Osteoblast (primary cell): ENCODE data around the gene GFPT2. TPM values are rescaled to one million over a fixed set of nuclear protein-coding genes. Genes with fewer than 3 reads are reported as not detected.

Experiments used
- DNase-seq: peaks from one replicate; pipeline ENCODE4 v3.0.0; 2011; ENCODE audit warnings: low spot score, mixed read lengths; ENCODE audit not compliant: insufficient read length; ENCODE audit errors: missing footprints
- H2AFZ ChIP-seq: 2 replicates; pipeline ENCODE4 v1.6.0; 2011; ENCODE audit warnings: mild to moderate bottlenecking, low read length
- H3K27ac ChIP-seq: 2 replicates; pipeline ENCODE4 v1.5.1; 2011; ENCODE audit warnings: mild to moderate bottlenecking, low read depth, low read length, moderate library complexity
- H3K27me3 ChIP-seq: 2 replicates; pipeline ENCODE4 v1.6.0; 2012; ENCODE audit warnings: mild to moderate bottlenecking, control low read depth, inconsistent platforms, low read length, moderate library complexity; ENCODE audit not compliant: insufficient read depth
- H3K36me3 ChIP-seq: 2 replicates; pipeline ENCODE4 v1.5.1; 2011; ENCODE audit warnings: mild to moderate bottlenecking, low read length, control low read depth, moderate library complexity; ENCODE audit not compliant: insufficient read depth
- H3K4me1 ChIP-seq: 2 replicates; pipeline ENCODE4 v1.5.1; 2011; ENCODE audit warnings: mild to moderate bottlenecking, low read length, control low read depth, moderate library complexity; ENCODE audit not compliant: insufficient read depth
- H3K4me2 ChIP-seq: 2 replicates; pipeline ENCODE4 v1.6.0; 2011; ENCODE audit warnings: mild to moderate bottlenecking, low read length; ENCODE audit not compliant: insufficient read depth
- H3K4me3 ChIP-seq: fragments of 200-600 bp; sonication (generic); 3 replicates; pipeline ENCODE4 v1.5.1; 2012; ENCODE audit warnings: mild to moderate bottlenecking, low read length, inconsistent platforms; ENCODE audit not compliant: insufficient read depth
- H3K79me2 ChIP-seq: 2 replicates; pipeline ENCODE4 v1.6.0; 2012; ENCODE audit warnings: mild to moderate bottlenecking, low read length, control low read depth, inconsistent platforms; ENCODE audit not compliant: insufficient read depth
- H3K9me3 ChIP-seq: 2 replicates; pipeline ENCODE4 v1.5.1; 2011; ENCODE audit warnings: low read depth, low read length, control low read depth
- H4K20me1 ChIP-seq: 2 replicates; pipeline ENCODE4 v1.6.0; 2012; ENCODE audit warnings: mild to moderate bottlenecking, low read length, control low read depth; ENCODE audit not compliant: insufficient read depth
- CTCF ChIP-seq: IDR thresholded peaks from 2 replicates; pipeline ENCODE4 v1.5.1; 2011; ENCODE audit warnings: mild to moderate bottlenecking, low read depth, low read length, moderate library complexity; ENCODE audit errors: extremely low read depth
- total RNA-seq: library from RNA; depleted of rRNA; stranded (reverse); fragments of >200 nt; gene quantifications from 2 replicates; pipeline ENCODE4 v1.2.3, GENCODE V29; 2012

Gene GFPT2
- total RNA-seq, 1 donor: 30.4 TPM

GRCh38 chr5:180376511-180376910, 23.4 kb upstream of the GFPT2 start:
- peak; percentile 41 for DNase-seq
- no peak overlapping the region for H3K4me2 ChIP-seq
- no peak overlapping the region for H3K4me3 ChIP-seq
- no peak overlapping the region for H3K27ac ChIP-seq
- H4K20me1 ChIP-seq: no peaks in the 10 kb centered on the region
- H3K4me1 ChIP-seq: no peaks in the 10 kb centered on the region
- no peaks in the 10 kb centered on the region for H3K79me2 ChIP-seq
- H3K36me3 ChIP-seq: no peaks in the 10 kb centered on the region
- no peak overlapping the region for H2AFZ ChIP-seq
- no peaks in the 10 kb centered on the region for H3K27me3 ChIP-seq
- TF ChIP-seq CTCF: no peak
- no peaks in the 10 kb centered on the region for H3K9me3 ChIP-seq

GRCh38 chr5:180375955-180376354, 22.8 kb upstream of the GFPT2 start:
- H3K4me1 ChIP-seq: no peaks in the 10 kb centered on the region
- H3K36me3 ChIP-seq: no peaks in the 10 kb centered on the region
- H3K27me3 ChIP-seq: no peaks in the 10 kb centered on the region
- DNase-seq: peak; percentile 23
- no peak overlapping the region for H3K4me3 ChIP-seq
- no peaks in the 10 kb centered on the region for H4K20me1 ChIP-seq
- no peaks in the 10 kb centered on the region for H3K79me2 ChIP-seq
- TF ChIP-seq CTCF: no peak
- no peak overlapping the region for H2AFZ ChIP-seq
- H3K27ac ChIP-seq: no peak overlapping the region
- H3K4me2 ChIP-seq: no peak overlapping the region
- no peaks in the 10 kb centered on the region for H3K9me3 ChIP-seq

- Histone ChIP-seq H3K4me2 (no peak overlapping the region), H3K79me2 (no peaks in the 10 kb centered on the region), H3K27me3 (no peaks in the 10 kb centered on the region), H2AFZ (no peak overlapping the region), H4K20me1 (no peaks in the 10 kb centered on the region), H3K4me1 (no peaks in the 10 kb centered on the region), H3K9me3 (no peaks in the 10 kb centered on the region), H3K27ac (no peak overlapping the region), H3K4me3 (no peak overlapping the region), H3K36me3 (no peaks in the 10 kb centered on the region)
- peak; percentile 64 for DNase-seq
- TF ChIP-seq CTCF: no peak
These were observed 22.2 kb upstream of the GFPT2 start for GRCh38 chr5:180375291-180375690.

- no peaks in the 10 kb centered on the region for H3K4me1 ChIP-seq
- H3K27me3 ChIP-seq: no peaks in the 10 kb centered on the region
- H3K4me2 ChIP-seq: no peak overlapping the region
- no peaks in the 10 kb centered on the region for H3K79me2 ChIP-seq
- H4K20me1 ChIP-seq: no peaks in the 10 kb centered on the region
- H3K27ac ChIP-seq: no peak overlapping the region
- H3K36me3 ChIP-seq: no peaks in the 10 kb centered on the region
- no peaks in the 10 kb centered on the region for H3K9me3 ChIP-seq
- DNase-seq: no peak
- no peak overlapping the region for H3K4me3 ChIP-seq
- no peak for TF ChIP-seq CTCF
- H2AFZ ChIP-seq: no peak overlapping the region
These were observed 20.7 kb upstream of the GFPT2 start for GRCh38 chr5:180373870-180374269.
